Lower leg skin (tissue), 4 donors: ENCODE measurements around the gene NSD1. TPM values are rescaled to one million over a fixed set of nuclear protein-coding genes. Genes with fewer than 3 reads are reported as not detected.
"Not testable (repeated sequence)": the region's sequence is repeated elsewhere in the genome, so short reads cannot be mapped to it uniquely, and the experiment has no call there.

Experiments used
- DNase-seq, 2 donors: peaks; one replicate each; pipeline ENCODE4 v3.0.0-alpha.2; 2019; ENCODE audit warnings: low spot score in 2 of 2
- H3K4me3 ChIP-seq: fragments of 200-600 bp; sonication (generic); 2 replicates; pipeline ENCODE4 v1.5.1; 2017; ENCODE audit warnings: mild to moderate bottlenecking, low read depth; ENCODE audit not compliant: poor library complexity, severe bottlenecking
- POLR2A ChIP-seq, 2 donors: fragments of 450-650 bp; IDR thresholded peaks; one replicate each; pipeline ENCODE4 v1.6.1; 2016 to 2017; ENCODE audit warnings: antibody characterized with exemption in 2 of 2, mild to moderate bottlenecking in 1 of 2, moderate library complexity in 1 of 2
- WGBS, 2 donors: methylation state at CpG; one replicate each; pipeline ENCODE4 v1.1.5; 2018; 5-methylcytosine and 5-hydroxymethylcytosine counted together
- intact Hi-C: fragments of 100-400 bp; cut with DNase I; formaldehyde crosslinking; loops from one replicate; pipeline ENCODE4 v1.15.0; 2023; ENCODE audit warnings: low total_unique reads
- total RNA-seq, 4 donors: library from RNA; depleted of rRNA; stranded (reverse); fragments of >200 nt; gene quantifications; one replicate each; pipeline ENCODE4 v1.1.0, GENCODE V29; 2016
- TF ChIP-seq, protein P1 (sequence below), 3 donors: fragments of 450-650 bp; IDR thresholded peaks; one replicate each; pipeline ENCODE4 v1.5.1; 2016; ENCODE audit warnings: antibody characterized with exemption in 3 of 3, mild to moderate bottlenecking in 3 of 3, moderate library complexity in 2 of 3

NSD1 gene
- total RNA-seq, 4 donors from 2014 or later: 25.1 to 36.8 (median 34.2) TPM

DNA sequence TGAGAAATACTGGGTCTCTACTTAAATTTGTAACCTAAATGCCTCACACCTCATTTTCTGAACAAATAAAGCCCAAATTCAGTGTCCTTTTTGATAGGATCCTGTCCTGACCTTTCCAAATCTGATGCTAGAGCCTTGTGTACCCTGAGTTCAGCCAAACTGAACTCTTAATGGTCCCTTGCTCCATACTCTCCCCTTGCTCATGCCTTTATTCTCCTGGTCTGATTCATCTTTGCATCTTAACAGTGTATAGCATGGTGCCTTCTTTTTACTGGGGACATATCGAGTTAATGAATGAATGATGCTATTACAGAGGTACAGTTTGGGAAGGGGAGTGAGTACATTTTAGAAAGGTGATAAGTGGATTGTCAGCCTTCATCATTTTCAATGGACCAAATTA lies 9.2 kb downstream of the NSD1 start:
- WGBS, 2 donors: 91 to 93% methylated on average over 1 of the region's 1 CpG
- DNase-seq: no peak
- TF ChIP-seq POLR2A (IDR thresholded peaks at IDR 0.05): no peak
- TF ChIP-seq, protein P1, sequence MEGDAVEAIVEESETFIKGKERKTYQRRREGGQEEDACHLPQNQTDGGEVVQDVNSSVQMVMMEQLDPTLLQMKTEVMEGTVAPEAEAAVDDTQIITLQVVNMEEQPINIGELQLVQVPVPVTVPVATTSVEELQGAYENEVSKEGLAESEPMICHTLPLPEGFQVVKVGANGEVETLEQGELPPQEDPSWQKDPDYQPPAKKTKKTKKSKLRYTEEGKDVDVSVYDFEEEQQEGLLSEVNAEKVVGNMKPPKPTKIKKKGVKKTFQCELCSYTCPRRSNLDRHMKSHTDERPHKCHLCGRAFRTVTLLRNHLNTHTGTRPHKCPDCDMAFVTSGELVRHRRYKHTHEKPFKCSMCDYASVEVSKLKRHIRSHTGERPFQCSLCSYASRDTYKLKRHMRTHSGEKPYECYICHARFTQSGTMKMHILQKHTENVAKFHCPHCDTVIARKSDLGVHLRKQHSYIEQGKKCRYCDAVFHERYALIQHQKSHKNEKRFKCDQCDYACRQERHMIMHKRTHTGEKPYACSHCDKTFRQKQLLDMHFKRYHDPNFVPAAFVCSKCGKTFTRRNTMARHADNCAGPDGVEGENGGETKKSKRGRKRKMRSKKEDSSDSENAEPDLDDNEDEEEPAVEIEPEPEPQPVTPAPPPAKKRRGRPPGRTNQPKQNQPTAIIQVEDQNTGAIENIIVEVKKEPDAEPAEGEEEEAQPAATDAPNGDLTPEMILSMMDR (IDR thresholded peaks at IDR 0.05): no peak
- no peak overlapping the region for H3K4me3 ChIP-seq
- intact Hi-C loops: no loop called here

- DNase-seq: peak in 1 of 2 donors; percentile 45
- TF ChIP-seq POLR2A (IDR thresholded peaks at IDR 0.05): no peak
- TF ChIP-seq, protein P1 (IDR thresholded peaks at IDR 0.05): no peak
- H3K4me3 ChIP-seq: no peak overlapping the region
- 85 to 87% methylated on average over 17 of the region's 17 CpGs for WGBS, 2 donors
- intact Hi-C loops: no loop called here
Observed at GRCh38 chr5:177146891-177147638, 13.5 kb downstream of the NSD1 start.

DNA sequence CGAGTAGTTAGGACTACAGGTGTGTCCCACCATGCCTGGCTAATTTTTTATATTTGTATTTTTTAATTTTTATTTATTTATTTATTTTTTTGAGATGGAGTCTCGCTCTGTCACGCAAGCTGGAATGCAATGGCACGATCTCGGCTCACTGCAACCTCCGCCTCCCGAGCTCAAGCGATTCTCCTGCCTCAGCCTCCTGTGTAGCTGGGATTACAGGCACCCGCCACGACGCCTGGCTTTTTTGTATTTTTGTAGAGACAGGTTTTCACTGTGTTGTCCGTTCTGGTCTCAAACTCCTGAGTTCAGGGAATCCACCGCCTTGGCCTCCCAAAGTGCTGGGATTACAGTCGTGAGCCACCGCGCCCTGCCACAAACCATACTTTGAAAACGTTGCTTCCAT lies 16.5 kb downstream of the NSD1 start:
- intact Hi-C loops, H3K4me3 ChIP-seq: not testable (repeated sequence)
- peak in 1 of 2 donors; percentile 65 for DNase-seq
- 94 to 95% methylated on average over 17 of the region's 17 CpGs for WGBS, 2 donors

DNA sequence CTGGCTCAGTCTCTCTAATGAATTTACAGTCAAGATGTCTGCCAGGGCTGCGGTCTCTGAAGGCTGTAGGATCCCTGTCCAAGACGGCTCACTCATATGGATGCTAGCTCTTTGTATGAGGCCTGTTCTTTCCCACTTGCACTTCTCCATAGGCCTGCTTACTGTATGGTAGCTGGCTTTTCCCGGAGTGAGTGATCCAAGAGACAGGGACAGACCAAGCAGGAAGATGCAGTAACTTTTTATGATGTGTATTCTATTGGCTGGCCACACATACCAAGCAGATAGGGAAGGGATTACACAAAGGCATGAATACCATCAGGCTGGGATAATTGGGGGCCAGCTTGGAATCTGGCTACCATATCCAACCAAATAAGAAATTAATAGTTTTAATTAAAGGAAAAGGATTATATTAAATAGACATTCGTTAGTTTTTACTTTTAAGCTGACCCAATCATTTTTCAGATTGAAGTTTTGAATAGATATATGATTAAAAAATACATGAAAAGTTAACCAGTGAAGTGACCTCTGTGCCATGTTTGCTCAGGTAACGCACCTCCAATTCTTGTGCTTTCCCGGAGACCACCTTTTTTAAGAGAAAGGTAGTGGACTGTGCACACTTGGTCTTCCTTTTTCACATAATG lies 20.6 kb downstream of the NSD1 start:
- TF ChIP-seq, protein P1 (IDR thresholded peaks at IDR 0.05): no peak
- no peak for TF ChIP-seq POLR2A (IDR thresholded peaks at IDR 0.05)
- intact Hi-C loops: no loop called here
- H3K4me3 ChIP-seq: no peak overlapping the region
- whole genome bisulfite sequencing, 2 donors: 83% methylated on average over 6 of the region's 6 CpGs
- DNase-seq: peak in 1 of 2 donors; percentile 23

DNA sequence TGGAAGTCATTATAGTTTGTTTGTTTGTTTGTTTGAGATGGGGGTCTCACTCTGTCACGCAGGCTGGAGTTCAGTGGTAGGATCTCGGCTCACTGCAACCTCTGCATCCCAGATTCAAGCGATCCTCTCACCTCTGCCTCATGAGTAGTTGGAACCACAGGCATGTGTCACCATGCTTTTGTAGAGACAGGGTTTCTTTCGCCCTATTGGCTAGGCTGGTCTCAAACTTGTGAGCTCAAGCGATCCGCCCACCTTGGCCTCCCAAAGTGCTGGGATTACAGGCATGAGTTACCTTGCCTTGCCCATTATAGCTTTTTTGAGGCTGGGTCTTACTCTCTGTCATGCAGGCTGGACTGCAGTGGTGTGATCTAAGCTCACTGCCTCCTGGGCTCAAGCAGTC lies 28.8 kb downstream of the NSD1 start:
- WGBS, 2 donors: 93 to 97% methylated on average over 6 of the region's 6 CpGs
- TF ChIP-seq, protein P1 (IDR thresholded peaks at IDR 0.05): no peak
- no peak for TF ChIP-seq POLR2A (IDR thresholded peaks at IDR 0.05)
- intact Hi-C loops: no loop called here
- no peak overlapping the region for H3K4me3 ChIP-seq
- peak in 1 of 2 donors; percentile 21 for DNase-seq

DNA sequence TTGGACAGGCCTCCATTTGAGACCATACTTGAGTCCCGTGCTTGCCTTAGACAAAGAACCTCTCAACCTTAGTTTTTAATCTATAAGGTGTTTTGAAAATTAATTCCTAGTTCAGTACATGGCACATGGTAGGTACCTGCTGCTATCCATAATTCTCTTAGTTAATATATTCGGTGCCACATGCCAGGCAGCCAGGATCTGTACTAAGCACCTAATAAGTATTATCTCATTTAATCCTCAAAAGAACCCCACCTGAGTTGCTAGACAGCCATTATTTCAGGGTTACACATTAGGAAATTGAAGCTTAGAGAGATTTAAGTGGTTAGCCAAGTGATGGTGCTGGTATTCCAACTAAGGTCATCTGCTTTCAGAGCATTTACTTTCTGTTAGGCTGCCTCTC lies 29.9 kb downstream of the NSD1 start:
- no peak for DNase-seq
- intact Hi-C loops: no loop called here
- no peak for TF ChIP-seq POLR2A (IDR thresholded peaks at IDR 0.05)
- TF ChIP-seq, protein P1 (IDR thresholded peaks at IDR 0.05): no peak
- H3K4me3 ChIP-seq: no peak overlapping the region
- 96 to 98% methylated on average over 2 of the region's 2 CpGs for WGBS, 2 donors
